Neuronal stem cell (in vitro differentiated cells): Measurements from ENCODE around the gene IQCC.

Source experiments
- DNase-seq: peaks from one replicate; pipeline ENCODE4 v3.0.0-alpha.2; 2013; ENCODE audit warnings: low spot score
- H2AFZ ChIP-seq: one replicate; pipeline ENCODE4 v1.6.1; 2013; ENCODE audit warnings: mild to moderate bottlenecking, low read length, inconsistent platforms
- H2AK5ac ChIP-seq: 2 replicates; pipeline ENCODE4 v1.6.1; 2013; ENCODE audit warnings: low read depth, mild to moderate bottlenecking, inconsistent platforms, low read length, moderate library complexity, mixed read lengths
- H2BK120ac ChIP-seq: 2 replicates; pipeline ENCODE4 v1.6.1; 2013; ENCODE audit warnings: low read depth, mild to moderate bottlenecking, inconsistent platforms, low read length, moderate library complexity, mixed read lengths
- H2BK12ac ChIP-seq: one replicate; pipeline ENCODE4 v1.6.1; 2013; ENCODE audit warnings: low read length, inconsistent platforms
- H2BK15ac ChIP-seq: 2 replicates; pipeline ENCODE4 v1.6.1; 2013; ENCODE audit warnings: mild to moderate bottlenecking, low read length, inconsistent platforms, mixed read lengths
- H2BK5ac ChIP-seq: one replicate; pipeline ENCODE4 v1.6.1; 2013; ENCODE audit warnings: inconsistent platforms, mild to moderate bottlenecking, low read length, moderate library complexity
- H3K14ac ChIP-seq: one replicate; pipeline ENCODE4 v1.6.1; 2013; ENCODE audit warnings: low read length, inconsistent platforms
- H3K18ac ChIP-seq: 2 replicates; pipeline ENCODE4 v1.6.1; 2013; ENCODE audit warnings: low read length, inconsistent platforms
- H3K23ac ChIP-seq: 2 replicates; pipeline ENCODE4 v1.6.1; 2013; ENCODE audit warnings: low read depth, mild to moderate bottlenecking, mixed read lengths, low read length, inconsistent platforms; ENCODE audit not compliant: poor library complexity
- H3K27ac ChIP-seq: replicated peaks from 3 replicates; pipeline ENCODE4 v1.5.1; 2013; ENCODE audit warnings: low read length, inconsistent platforms
- H3K27me3 ChIP-seq, 3 experiments: 2 replicates each; pipeline ENCODE4 v1.6.1; 2013; ENCODE audit warnings: low read length in 3 of 3, mild to moderate bottlenecking in 2 of 3, inconsistent platforms in 1 of 3, low read depth in 1 of 3, mixed read lengths in 1 of 3, moderate library complexity in 1 of 3; ENCODE audit not compliant: control insufficient read depth in 3 of 3, insufficient read depth in 3 of 3
- H3K36me3 ChIP-seq, 2 donors: replicated peaks in 1 of 2; 2 replicates each; pipeline ENCODE4 v1.6.1; 2013; ENCODE audit warnings: low read length in 2 of 2; ENCODE audit not compliant: control insufficient read depth in 2 of 2, insufficient read depth in 2 of 2
- H3K4ac ChIP-seq: 2 replicates; pipeline ENCODE4 v1.6.1; 2013; ENCODE audit warnings: inconsistent platforms, mild to moderate bottlenecking, low read length, moderate library complexity
- H3K4me1 ChIP-seq, 2 donors: 1 replicate in 1 of 2; 2 replicates in 1 of 2; pipeline ENCODE4 v1.6.1; 2013; ENCODE audit warnings: low read length in 2 of 2, low read depth in 1 of 2; ENCODE audit not compliant: control insufficient read depth in 2 of 2, insufficient read depth in 1 of 2
- H3K4me2 ChIP-seq: one replicate; pipeline ENCODE4 v1.6.1; 2013; ENCODE audit warnings: mild to moderate bottlenecking, low read length, inconsistent platforms; ENCODE audit not compliant: insufficient read depth, poor library complexity, severe bottlenecking
- H3K4me3 ChIP-seq, 2 donors: 2 replicates each; pipeline ENCODE4 v1.5.1; 2013; ENCODE audit warnings: low read length in 2 of 2, mild to moderate bottlenecking in 2 of 2, inconsistent platforms in 1 of 2, moderate library complexity in 1 of 2
- H3K79me1 ChIP-seq: one replicate; pipeline ENCODE4 v1.6.1; 2013; ENCODE audit warnings: low read depth, mild to moderate bottlenecking, inconsistent platforms, low read length, moderate library complexity
- H3K9ac ChIP-seq: one replicate; pipeline ENCODE4 v1.6.1; 2013; ENCODE audit warnings: mild to moderate bottlenecking, low read depth, low read length, inconsistent platforms; ENCODE audit not compliant: poor library complexity
- H3K9me3 ChIP-seq, 2 donors: replicated peaks in 1 of 2; 2 replicates each; pipeline versions ENCODE3 to v1.6.1; 2013; ENCODE audit warnings: low read length in 2 of 2, mild to moderate bottlenecking in 2 of 2, inconsistent platforms in 1 of 2, low read depth in 1 of 2, mixed read lengths in 1 of 2, moderate library complexity in 1 of 2; ENCODE audit not compliant: control insufficient read depth in 2 of 2, insufficient read depth in 1 of 2
- H4K8ac ChIP-seq: one replicate; pipeline ENCODE4 v1.6.1; 2013; ENCODE audit warnings: low read depth, mild to moderate bottlenecking, inconsistent platforms, low read length, moderate library complexity
- H4K91ac ChIP-seq: one replicate; pipeline ENCODE4 v1.6.1; 2013; ENCODE audit warnings: low read length, low read depth, mild to moderate bottlenecking, inconsistent platforms; ENCODE audit not compliant: poor library complexity
- WGBS, 2 donors: extraction: QIAGEN DNeasy Blood & Tissue Kit; methylation state at CpG; one replicate each; pipeline ENCODE4 v1.1.7; 2013; ENCODE audit warnings: missing lambda C conversion rate in 2 of 2, mixed read lengths in 1 of 2; ENCODE audit not compliant: insufficient read length in 2 of 2, insufficient replicate concordance in 1 of 2; ENCODE audit errors: extremely low coverage in 2 of 2; 5-methylcytosine and 5-hydroxymethylcytosine counted together

IQCC gene

DNA sequence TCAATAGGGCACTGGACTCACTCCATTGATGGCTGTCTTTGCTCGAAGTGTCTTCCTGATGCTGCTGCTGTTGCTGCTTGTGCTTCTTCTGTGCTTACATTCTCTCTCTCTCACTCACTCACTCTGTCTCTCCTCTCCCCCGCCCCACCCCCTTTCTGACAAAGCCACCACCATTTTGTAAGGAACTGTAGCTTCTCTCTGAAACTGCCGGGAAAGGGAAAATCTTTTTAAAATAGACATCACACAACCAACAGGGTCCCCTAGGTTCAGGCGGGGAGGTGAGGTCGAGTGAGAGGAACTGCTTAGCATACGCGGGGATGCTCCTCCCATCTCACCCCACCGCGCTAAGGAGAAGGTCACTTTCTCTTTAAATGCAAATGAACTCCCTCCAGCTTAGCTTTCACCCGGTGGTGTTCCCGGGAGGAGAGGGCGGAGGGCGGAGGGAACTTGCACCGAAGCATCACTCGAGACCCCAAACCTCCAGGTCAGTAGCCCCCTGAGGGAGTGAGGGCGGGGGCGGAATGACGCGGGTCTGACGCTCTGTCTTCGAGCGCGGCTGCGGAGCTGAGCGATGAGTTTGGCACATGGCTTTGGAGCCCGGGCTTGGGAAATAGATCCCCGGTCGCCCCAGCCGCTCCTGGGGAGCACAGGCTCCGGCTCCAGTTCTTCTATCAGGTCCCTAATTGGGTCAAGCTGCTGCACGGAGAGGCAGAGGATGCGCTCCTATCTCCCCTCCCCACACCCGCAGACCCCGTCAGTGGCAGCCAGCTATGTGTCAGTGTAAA is 5.1 kb upstream of the IQCC start, which contains the start of gene CCDC28B:
Gene CCDC28B, plus strand, starts transcription at position 370 of the 785 bp plus-strand sequence. CDS start 1,341 bp downstream, outside the sequence.
- Histone ChIP-seq H3K4me1 (peaks cover 23 to 24% of the 10 kb centered on the region in 2 donors), H3K27me3 (peaks cover 0 to 2% (median 0%) of the 10 kb centered on the region in 3 experiments), H3K4ac (no peak within 1 kb of the TSS), H3K14ac (no peak within 1 kb of the TSS), H2BK120ac (no peak within 1 kb of the TSS), H2BK5ac (no peak within 1 kb of the TSS), H3K4me3 (peak within 1 kb of the TSS; percentile 56 to 77), H4K8ac (peak within 1 kb of the TSS; percentile 29), H3K79me1 (no peaks in the 10 kb centered on the region), H2AK5ac (peak within 1 kb of the TSS; percentile 80), H3K27ac (peak within 1 kb of the TSS; percentile 80), H3K18ac (peak within 1 kb of the TSS; percentile 83), H2BK15ac (peak within 1 kb of the TSS; percentile 69), H3K9me3 (no peaks in the 10 kb centered on the region), H3K9ac (peak within 1 kb of the TSS; percentile 71), H3K4me2 (peak within 1 kb of the TSS; percentile 78), H2BK12ac (peak within 1 kb of the TSS; percentile 35), H3K23ac (peak within 1 kb of the TSS; percentile 35), H4K91ac (no peak within 1 kb of the TSS), H2AFZ (peak within 1 kb of the TSS; percentile 82), H3K36me3 (peaks cover 22 to 34% of the 10 kb centered on the region in 2 donors)
- peak; percentile 79 for DNase-seq
- no CpG with 5 or more reads among the region's 34 CpGs for WGBS, 2 donors

- Histone ChIP-seq H3K36me3 (peaks cover 15 to 29% of the 10 kb centered on the region in 2 donors), H3K14ac (no peak overlapping the region), H2BK12ac (no peak overlapping the region), H3K27me3 (peaks cover 0 to 2% (median 0%) of the 10 kb centered on the region in 3 experiments), H2AFZ (peak overlapping the region; percentile 82), H2BK120ac (no peak overlapping the region), H3K27ac (peak overlapping the region; percentile 47), H3K9me3 (no peaks in the 10 kb centered on the region), H3K9ac (no peak overlapping the region), H3K4me2 (peak overlapping the region; percentile 78), H3K23ac (no peak overlapping the region), H3K18ac (peak overlapping the region; percentile 44), H3K4me3 (peak overlapping the region; percentile 56 to 77), H4K91ac (no peak overlapping the region), H3K4me1 (peaks cover 25 to 27% of the 10 kb centered on the region in 2 donors), H4K8ac (no peak overlapping the region), H2BK5ac (no peak overlapping the region), H2AK5ac (no peak overlapping the region), H3K79me1 (peaks cover 6% of the 10 kb centered on the region), H2BK15ac (no peak overlapping the region), H3K4ac (no peak overlapping the region)
- no peak for DNase-seq
- WGBS, 2 donors: no CpG with 5 or more reads among the region's 26 CpGs
These were observed 4.2 kb upstream of the IQCC start for GRCh38 chr1:32201011-32201855.

DNA sequence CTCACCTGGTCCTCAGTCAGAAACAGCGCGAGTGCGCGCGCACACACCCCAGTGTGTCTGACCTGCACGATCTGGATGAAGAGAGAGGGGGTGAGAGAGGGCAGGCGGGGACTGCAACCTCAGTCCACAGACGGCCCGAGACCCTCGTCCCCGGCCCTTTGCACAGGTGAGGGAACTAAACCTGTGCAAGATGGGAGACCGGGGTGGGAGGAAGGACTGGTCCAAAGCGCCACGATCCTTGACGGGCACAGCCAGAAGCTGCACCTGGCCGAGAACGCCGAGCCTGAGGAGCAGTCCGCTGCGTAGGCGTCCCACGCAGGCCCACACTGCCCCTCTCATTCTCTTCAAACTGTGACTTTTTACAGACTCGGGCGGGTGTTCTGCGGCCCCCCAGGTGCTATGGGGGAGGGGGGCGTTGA is 519 bp upstream of the IQCC start:
- no CpG with 5 or more reads among the region's 26 CpGs for WGBS, 2 donors
- H3K27ac ChIP-seq: no peak overlapping the region

More for the DNA sequence above, 519 bp upstream of the IQCC start:
- Histone ChIP-seq H4K8ac (peak overlapping the region; percentile 53), H2BK15ac (peak overlapping the region; percentile 10), H3K79me1 (peaks cover 9% of the 10 kb centered on the region), H3K23ac (peak overlapping the region; percentile 90), H3K4me1 (peaks cover 10 to 17% of the 10 kb centered on the region in 2 donors), H3K36me3 (peaks cover 6 to 29% of the 10 kb centered on the region in 2 donors), H4K91ac (no peak overlapping the region), H3K4me2 (peak overlapping the region; percentile 86), H3K9ac (peak overlapping the region; percentile 91), H3K18ac (peak overlapping the region; percentile 94), H3K9me3 (no peaks in the 10 kb centered on the region), H2AFZ (peak overlapping the region; percentile 85), H2BK12ac (no peak overlapping the region), H3K14ac (peak overlapping the region; percentile 57), H2BK120ac (no peak overlapping the region), H2AK5ac (peak overlapping the region; percentile 96), H3K27me3 (peaks cover 0 to 2% (median 0%) of the 10 kb centered on the region in 3 experiments), H3K4me3 (peak overlapping the region; percentile 72 to 83), H3K4ac (peak overlapping the region; percentile 47), H2BK5ac (no peak overlapping the region)
- no peak for DNase-seq
